ENCODE data around the gene RAMP2. TPM values are rescaled to one million over a fixed set of nuclear protein-coding genes. Genes with fewer than 3 reads are reported as not detected.

Gene RAMP2
- total and polyA plus RNA-seq, 2 of the 13 experiments (the other 11 are each of a cell fraction or from before 2014, with no cell fraction given): 1.4 to 5.2 TPM

GRCh38 chr17:42773290-42774035, 12.4 kb downstream of the RAMP2 start, which contains the start of gene VPS25 (continued):
- TF ChIP-seq RXRB (CRISPR knock-in tag; IDR thresholded peaks at IDR 0.05; ENCODE audit: borderline replicate concordance) (peak; percentile 90), SALL1 (CRISPR knock-in tag; IDR thresholded peaks at IDR 0.05) (peak; percentile 91), TEAD3 (CRISPR knock-in tag; optimal IDR thresholded peaks at IDR 0.05; ENCODE audit: borderline replicate concordance) (peak; percentile 69), DNMT1 (CRISPR knock-in tag; IDR thresholded peaks at IDR 0.05) (0 out of 2 replicates have a peak, but pooled peaks have one; percentile 56), CHD4 (IDR thresholded peaks at IDR 0.05; ENCODE audit: borderline replicate concordance, low read length) (no peak), ZNF382 (CRISPR knock-in tag; IDR thresholded peaks at IDR 0.05; ENCODE audit: borderline replicate concordance) (no peak), ZNF337 (CRISPR knock-in tag; IDR thresholded peaks at IDR 0.05; ENCODE audit: borderline replicate concordance, low read depth) (0 out of 2 replicates have a peak, but pooled peaks have one; percentile 27), NR1H2 (CRISPR knock-in tag; IDR thresholded peaks at IDR 0.05; ENCODE audit: borderline replicate concordance, low read depth) (peak; percentile 91; the same call in 1 of the 2 replicates), ZNF562 (CRISPR knock-in tag; IDR thresholded peaks at IDR 0.05; ENCODE audit: borderline replicate concordance) (no peak), TOE1 (CRISPR knock-in tag; IDR thresholded peaks at IDR 0.05) (peak; percentile 98; the same call in 1 of the 2 replicates), ZNF24 (IDR thresholded peaks at IDR 0.05) (0 out of 2 replicates have a peak, but pooled peaks have one; percentile 52), IKZF1 (IDR thresholded peaks at IDR 0.05) (no peak), SIN3A (IDR thresholded peaks at IDR 0.05; ENCODE audit: borderline replicate concordance, low read depth, low read length) (peak; percentile 97), NPAS2 (CRISPR knock-in tag; IDR thresholded peaks at IDR 0.05; ENCODE audit: borderline replicate concordance) (no peak), ZNF674 (CRISPR knock-in tag; IDR thresholded peaks at IDR 0.05; ENCODE audit: low read depth) (no peak), NAIF1 (CRISPR knock-in tag; IDR thresholded peaks at IDR 0.05; ENCODE audit: borderline replicate concordance) (no peak), NCOR1 (IDR thresholded peaks at IDR 0.05; ENCODE audit: borderline replicate concordance, low read length) (peak; percentile 23; the same call in 1 of the 2 replicates), EED (CRISPR knock-in tag; IDR thresholded peaks at IDR 0.05) (peak; percentile 95), ZZZ3 (CRISPR knock-in tag; IDR thresholded peaks at IDR 0.05; ENCODE audit: borderline replicate concordance) (peak; percentile 84; the same call in 1 of the 2 replicates), HIVEP1 (CRISPR knock-in tag; IDR thresholded peaks at IDR 0.05) (peak; percentile 76), FOXK2 (IDR thresholded peaks at IDR 0.05) (no peak), PHF5A (CRISPR knock-in tag; IDR thresholded peaks at IDR 0.05; ENCODE audit: low read depth, unreplicated experiment) (peak; percentile 50), SAP130 (CRISPR knock-in tag; IDR thresholded peaks at IDR 0.05; ENCODE audit: low read depth) (peak; percentile 97), ZNF850 (CRISPR knock-in tag; conservative IDR thresholded peaks at IDR 0.05) (no peak), ZNF510 (CRISPR knock-in tag; IDR thresholded peaks at IDR 0.05; ENCODE audit: low read depth) (no peak), MXD3 (CRISPR knock-in tag; IDR thresholded peaks at IDR 0.05) (peak; percentile 95), ZNF431 (CRISPR knock-in tag; IDR thresholded peaks at IDR 0.05; ENCODE audit: borderline replicate concordance, low read depth) (no peak), GMEB1 (CRISPR knock-in tag; IDR thresholded peaks at IDR 0.05; ENCODE audit: borderline replicate concordance) (peak; percentile 75), ZNF460 (CRISPR knock-in tag; IDR thresholded peaks at IDR 0.05; ENCODE audit: borderline replicate concordance) (no peak), NFE2L1 (CRISPR knock-in tag; IDR thresholded peaks at IDR 0.05; ENCODE audit: borderline replicate concordance) (peak; percentile 84; the same call in 1 of the 2 replicates), EEA1 (CRISPR knock-in tag; IDR thresholded peaks at IDR 0.05; ENCODE audit: borderline replicate concordance) (peak; percentile 85; the same call in 1 of the 2 replicates)
